NCI-H526 treated with DMSO at 0.1 percent for 48 hours (cell line): ENCODE measurements around the gene RAB3D.
"Not testable (repeated sequence)": the region's sequence is repeated elsewhere in the genome, so short reads cannot be mapped to it uniquely, and the experiment has no call there.

ENCODE experiments used
- DNase-seq: peaks from one replicate; lab custom pipeline; 2025; lab: John Stamatoyannopoulos, UW

RAB3D gene, protein sequence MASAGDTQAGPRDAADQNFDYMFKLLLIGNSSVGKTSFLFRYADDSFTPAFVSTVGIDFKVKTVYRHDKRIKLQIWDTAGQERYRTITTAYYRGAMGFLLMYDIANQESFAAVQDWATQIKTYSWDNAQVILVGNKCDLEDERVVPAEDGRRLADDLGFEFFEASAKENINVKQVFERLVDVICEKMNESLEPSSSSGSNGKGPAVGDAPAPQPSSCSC

GRCh38 chr19:11339254-11340098 lies at the start of gene RAB3D:
RAB3D (minus strand) TSS chr19:11339657; CDS start chr19:11337399, 2,258 bp downstream.
- peak; percentile 21 for DNase-seq

GRCh38 chr19:11387162-11388034 lies 47.9 kb upstream of the RAB3D start:
- DNase-seq: no peak

DNA sequence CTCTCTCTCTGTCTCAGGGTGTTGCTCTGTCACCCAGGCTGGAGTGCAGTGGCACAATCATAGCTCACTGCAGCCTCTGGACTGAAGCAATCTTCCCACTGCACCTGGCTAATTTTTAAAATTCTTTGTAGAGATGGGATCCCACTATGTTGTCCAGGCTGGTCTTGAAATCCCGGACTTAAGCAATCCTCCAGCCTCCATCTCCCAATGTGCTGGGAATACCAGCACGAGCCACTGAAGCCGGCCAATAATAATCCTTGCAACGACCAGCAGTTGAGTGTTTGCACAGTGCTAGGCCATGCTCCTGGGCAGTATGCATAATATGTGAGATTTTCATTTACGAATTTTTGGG lies 45.3 kb upstream of the RAB3D start:
- DNase-seq: no peak

- no peak for DNase-seq
These were observed 44.2 kb upstream of the RAB3D start for GRCh38 chr19:11383706-11384048.

- no peak for DNase-seq
These were observed 43.6 kb upstream of the RAB3D start for GRCh38 chr19:11382898-11383705.

- DNase-seq: peak; percentile 94
These were observed 41.4 kb upstream of the RAB3D start for GRCh38 chr19:11380653-11381537.

- DNase-seq: no peak
These were observed 40.4 kb upstream of the RAB3D start for GRCh38 chr19:11379857-11380350.

DNA sequence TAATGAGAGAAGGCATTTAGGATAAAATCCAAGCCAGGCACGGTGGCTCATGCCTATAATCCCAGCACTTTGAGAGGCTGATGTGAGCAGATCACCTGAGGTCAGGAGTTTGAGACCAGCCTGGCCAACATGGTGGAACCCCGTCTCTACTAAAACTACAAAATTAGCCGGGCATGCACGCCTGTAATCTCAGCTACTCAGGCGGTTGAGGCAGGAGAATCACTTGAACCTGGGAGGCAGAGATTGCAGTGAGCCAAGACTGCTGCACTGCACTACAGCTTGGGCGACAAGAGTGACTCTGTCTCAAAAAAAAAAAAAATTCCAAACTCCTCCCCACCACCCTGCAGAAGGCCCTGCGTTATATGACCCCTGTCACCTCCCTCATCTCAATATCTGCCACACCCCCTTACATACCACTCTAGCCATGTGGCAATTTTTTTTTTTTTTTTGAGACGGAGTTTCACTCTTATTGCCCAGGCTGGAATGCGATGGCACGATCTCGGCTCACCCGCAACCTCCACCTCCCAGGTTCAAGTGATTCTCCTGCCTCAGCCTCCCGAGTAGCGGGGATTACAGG lies 39.9 kb upstream of the RAB3D start:
- not testable (repeated sequence) for DNase-seq

DNA sequence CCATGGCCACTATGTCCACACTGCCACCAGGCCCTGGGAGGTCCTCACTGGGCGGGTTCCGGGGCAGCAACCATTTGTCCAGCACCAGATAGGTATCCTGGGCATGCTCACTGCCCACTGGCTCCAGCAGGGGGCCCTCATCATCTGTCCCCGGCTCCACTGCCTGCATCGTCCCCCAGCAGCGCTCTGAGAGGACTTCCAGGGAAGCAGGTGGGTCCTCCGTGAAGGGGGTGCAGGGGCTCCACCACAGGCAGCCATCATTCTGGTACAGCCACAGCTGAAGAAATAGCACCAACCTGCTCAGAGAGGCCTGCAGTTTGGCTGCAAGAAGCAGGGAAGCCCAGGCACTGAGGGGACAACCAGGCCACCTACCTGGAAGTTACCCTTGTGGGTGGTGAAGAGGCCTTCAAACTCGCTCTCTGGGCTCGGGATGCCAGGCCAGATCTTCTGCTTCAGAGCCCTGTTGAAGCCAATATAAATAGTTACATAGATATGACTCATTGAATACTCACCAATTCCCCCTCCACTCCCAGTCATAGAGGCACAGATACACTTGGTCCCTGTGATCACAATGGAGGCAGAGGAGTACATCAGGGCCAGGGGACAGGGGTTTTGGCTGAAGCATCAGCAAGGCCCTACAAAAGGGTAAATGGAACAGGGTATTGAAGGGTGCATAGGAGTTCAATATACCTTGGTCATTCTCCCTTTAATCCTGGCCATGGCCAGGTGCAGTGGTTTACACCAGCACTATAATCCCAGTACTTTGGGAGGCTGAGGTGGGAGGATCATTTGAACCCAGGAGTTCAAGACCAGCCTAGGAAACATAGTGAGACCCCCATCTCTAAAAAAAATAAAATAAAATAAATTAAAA lies 39.1 kb upstream of the RAB3D start:
- DNase-seq: no peak

DNA sequence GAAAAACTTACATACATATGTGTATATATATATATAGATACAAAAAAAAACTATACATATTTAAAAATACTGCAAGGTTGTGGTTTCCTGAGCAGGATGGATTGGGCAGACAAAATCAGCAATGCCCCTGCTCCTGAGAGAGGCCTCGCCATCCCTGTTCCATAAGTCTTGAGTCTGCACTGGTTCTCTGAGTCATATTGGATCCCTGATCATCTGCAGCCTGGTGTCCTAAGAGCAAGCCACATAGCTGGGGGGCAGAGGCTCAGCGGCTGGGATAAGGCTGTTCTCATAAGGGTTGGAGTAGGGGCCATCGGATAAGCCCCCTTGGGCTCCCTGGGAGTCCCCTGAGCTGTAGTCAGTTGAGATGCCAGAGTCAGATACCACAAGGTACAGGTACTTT lies 38.3 kb upstream of the RAB3D start:
- DNase-seq: no peak

DNA sequence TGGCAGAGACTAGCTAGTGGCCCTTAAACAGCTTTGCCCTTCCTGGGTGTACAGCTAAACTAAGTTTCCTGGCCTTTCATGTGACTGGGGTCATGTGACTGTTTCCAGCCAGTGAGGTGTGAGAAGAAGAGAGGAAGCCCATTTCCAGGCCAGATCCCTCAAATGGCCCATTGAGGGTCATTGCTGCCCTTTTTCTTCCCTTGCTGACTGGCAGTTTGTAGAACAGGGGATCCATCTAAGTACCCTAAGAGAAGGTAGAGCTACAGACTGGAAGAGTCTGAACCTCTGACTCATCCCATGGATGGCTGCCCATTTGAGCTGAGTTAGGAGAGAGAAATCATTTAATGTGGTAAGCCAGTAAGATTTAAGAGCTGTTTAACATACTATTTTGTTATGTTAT lies 37.8 kb upstream of the RAB3D start:
- DNase-seq: no peak

DNA sequence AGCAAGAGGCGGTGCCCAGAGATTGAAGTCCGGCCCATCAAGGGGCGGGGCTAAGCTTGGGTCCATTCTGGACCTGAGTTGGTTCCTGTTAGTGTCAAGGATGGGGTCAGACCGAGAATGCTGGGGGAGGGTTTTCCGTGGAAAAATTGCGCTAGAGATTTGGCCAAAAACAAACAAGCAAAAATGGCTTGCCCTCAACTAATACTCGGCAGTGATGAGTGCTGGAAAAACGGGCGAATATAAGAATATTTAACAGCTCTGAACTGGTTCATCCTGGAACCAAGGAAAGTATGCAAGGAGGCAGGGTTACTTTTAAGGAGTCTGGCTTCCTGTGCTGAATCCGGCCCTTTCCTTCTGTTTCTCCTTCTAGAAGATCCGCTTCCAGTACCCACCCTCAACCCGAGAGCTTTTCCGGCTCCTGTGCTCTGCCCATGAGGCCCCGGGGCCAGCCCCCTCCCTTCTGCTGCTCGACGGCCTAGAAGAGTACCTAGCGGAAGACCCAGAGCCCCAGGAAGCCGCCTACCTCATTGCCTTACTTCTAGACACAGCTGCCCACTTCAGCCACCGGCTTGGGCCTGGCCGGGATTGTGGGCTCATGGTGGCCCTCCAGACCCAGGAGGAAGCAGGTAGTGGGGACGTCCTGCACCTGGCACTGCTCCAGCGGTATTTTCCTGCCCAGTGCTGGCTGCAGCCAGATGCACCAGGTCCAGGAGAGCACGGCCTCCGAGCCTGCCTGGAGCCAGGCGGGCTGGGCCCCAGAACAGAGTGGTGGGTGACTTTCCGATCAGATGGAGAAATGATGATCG lies 35.9 kb upstream of the RAB3D start:
- no peak for DNase-seq

DNA sequence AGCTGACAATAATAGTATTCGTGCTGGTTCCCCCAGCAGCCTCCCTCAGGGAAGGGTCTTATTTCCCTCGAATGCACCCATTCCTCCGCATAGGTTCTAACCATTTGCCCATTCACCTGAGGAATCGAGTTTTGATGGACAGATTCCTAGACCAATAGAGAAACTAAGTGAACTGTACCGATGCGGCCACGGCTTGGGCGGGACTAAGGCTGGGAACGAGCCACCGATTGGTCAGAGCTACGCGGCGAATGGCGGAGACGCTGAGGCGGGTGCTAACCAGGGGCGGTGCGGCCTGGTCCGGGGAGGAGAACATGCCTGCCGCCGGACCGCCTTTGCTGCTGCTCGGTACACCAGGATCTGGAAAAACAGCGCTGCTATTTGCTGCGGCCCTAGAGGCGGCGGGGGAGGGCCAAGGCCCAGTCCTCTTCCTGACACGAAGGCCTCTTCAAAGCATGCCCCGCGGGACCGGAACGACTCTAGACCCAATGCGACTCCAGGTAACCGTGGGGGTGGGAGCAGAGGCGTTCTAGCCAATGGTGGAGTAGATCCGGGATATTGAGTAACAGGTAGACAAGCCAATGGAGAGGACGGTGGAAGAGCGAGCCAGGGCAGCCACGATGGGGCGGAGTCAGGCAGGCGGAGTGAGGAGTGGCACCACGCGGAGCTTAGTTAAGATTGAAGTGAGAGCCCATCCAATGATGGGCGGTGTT lies 35.1 kb upstream of the RAB3D start, which contains the start of gene SWSAP1:
SWSAP1 (plus strand) TSS at position 234 of the 710 bp plus-strand sequence; CDS start at position 249, 15 bp downstream.
- DNase-seq: peak; percentile 97

DNA sequence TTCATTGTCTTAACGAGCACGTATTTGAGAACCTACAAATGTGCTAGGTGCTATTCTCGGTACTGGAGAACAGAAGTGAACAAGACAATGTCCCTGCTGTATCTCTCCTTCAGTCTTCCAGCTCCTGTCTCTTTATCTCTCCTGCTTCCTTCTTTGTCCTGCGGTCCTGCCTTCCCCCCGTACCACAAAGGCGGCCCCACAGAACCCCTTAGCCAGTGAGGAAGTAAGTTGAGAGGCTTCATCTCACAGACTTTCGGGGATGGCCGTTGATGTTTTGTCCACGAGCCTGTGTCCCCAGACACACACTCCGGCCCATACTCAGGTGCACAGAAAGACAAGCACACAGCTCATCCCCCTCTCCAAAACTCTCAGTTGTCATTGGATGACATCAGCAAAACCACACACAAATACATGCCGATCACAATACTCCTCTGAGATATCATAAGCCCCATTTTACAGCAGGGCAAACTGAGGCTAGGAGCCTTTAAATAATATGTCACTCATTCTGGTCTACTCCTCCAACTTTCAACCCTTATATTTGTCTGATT lies 34.5 kb upstream of the RAB3D start:
- DNase-seq: no peak

- DNase-seq: peak; percentile 24
These were observed 33.9 kb upstream of the RAB3D start for GRCh38 chr19:11373166-11373884.

GRCh38 chr19:11370744-11371143 lies 31.3 kb upstream of the RAB3D start:
- no peak for DNase-seq

DNA sequence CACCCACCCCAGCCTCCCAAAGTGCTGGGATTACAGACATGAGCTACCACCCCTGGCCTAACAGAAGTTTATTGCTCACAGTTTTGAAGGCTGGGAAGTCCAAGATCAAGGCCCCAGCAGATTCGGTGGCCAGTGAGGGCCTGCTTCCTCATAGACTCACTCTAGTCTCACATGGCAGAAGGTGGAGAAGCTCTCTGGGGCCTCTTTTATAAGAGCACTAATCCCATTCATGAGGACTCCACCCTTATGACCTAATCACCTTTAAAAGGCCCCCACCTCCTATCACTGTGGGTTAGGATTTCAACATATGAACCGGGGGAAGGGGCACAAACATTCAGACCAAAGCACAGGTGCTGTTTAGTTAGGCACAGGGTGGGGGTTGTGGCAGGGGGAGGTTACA lies 28.1 kb upstream of the RAB3D start:
- DNase-seq: no peak
